ENCODE results near the gene CALD1. TPM values are rescaled to one million over a fixed set of nuclear protein-coding genes. Genes with fewer than 3 reads are reported as not detected.
A peak's percentile ranks its signal among the peaks of the same experiment; 100 is the strongest.

CALD1 gene
- total RNA-seq, 3 donors from 2014 or later = 252 to 335 (median 266) TPM

- Histone ChIP-seq H3K4me3 (no peak overlapping the region), H3K36me3 (no peaks in the 10 kb centered on the region)
Measured at GRCh38 chr7:134804351-134804750, 24.9 kb downstream of the CALD1 start.

GRCh38 chr7:134804854-134805253 is 25.4 kb downstream of the CALD1 start:
- H3K4me3 ChIP-seq = no peak overlapping the region
- no peaks in the 10 kb centered on the region for H3K4me1 ChIP-seq
- TF ChIP-seq CTCF (IDR thresholded peaks at IDR 0.05) (no peak), POLR2A (IDR thresholded peaks at IDR 0.05) (no peak), POLR2AphosphoS5 (IDR thresholded peaks at IDR 0.05) (no peak)
- intact Hi-C loops (cut with DNase I; ENCODE audit: low total_unique reads) = no loop called here
- H3K27ac ChIP-seq = peak overlapping the region in 1 of 2 donors; percentile 26
- no peaks in the 10 kb centered on the region for H3K27me3 ChIP-seq
- H3K36me3 ChIP-seq = no peaks in the 10 kb centered on the region
- DNase-seq (ENCODE audit: low spot score in 2 of 2) = no peak
- H3K9me3 ChIP-seq = no peaks in the 10 kb centered on the region

More at GRCh38 chr7:134804351-134804750, 24.9 kb downstream of the CALD1 start:
- H3K4me1 ChIP-seq = no peaks in the 10 kb centered on the region
- peak overlapping the region in 1 of 2 donors; percentile 26 for H3K27ac ChIP-seq
- no peaks in the 10 kb centered on the region for H3K9me3 ChIP-seq
- no peaks in the 10 kb centered on the region for H3K27me3 ChIP-seq
- DNase-seq (ENCODE audit: low spot score in 2 of 2) = no peak
- TF ChIP-seq POLR2AphosphoS5 (IDR thresholded peaks at IDR 0.05) (no peak), POLR2A (IDR thresholded peaks at IDR 0.05) (no peak), CTCF (IDR thresholded peaks at IDR 0.05) (no peak)
- intact Hi-C loops (cut with DNase I; ENCODE audit: low total_unique reads) = no loop called here

DNA sequence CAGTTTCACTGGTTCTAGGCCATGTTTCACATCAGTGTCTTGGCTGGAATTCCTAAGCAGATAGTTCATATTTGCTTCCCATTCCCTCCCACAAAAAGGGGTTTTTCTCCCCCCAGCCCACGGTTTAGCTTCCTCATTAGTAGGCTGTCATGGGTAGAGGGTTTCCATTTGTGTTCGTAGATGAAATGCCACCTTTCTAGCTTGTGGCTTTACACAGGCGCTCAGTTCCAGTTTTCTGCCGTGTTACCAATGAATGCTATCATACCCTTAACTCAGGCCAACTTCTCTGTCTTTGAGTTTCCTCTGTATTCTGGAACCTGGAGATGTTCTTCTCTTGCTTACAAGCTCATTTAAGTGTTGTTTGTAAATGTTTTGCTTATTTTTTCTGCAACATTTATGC is 26.8 kb downstream of the CALD1 start:
- H3K9me3 ChIP-seq = no peaks in the 10 kb centered on the region
- no peak for TF ChIP-seq CTCF (IDR thresholded peaks at IDR 0.05)
- no peak for TF ChIP-seq POLR2A (IDR thresholded peaks at IDR 0.05)
- TF ChIP-seq POLR2AphosphoS5 (IDR thresholded peaks at IDR 0.05) = no peak
- H3K27me3 ChIP-seq = no peaks in the 10 kb centered on the region
- no peaks in the 10 kb centered on the region for H3K36me3 ChIP-seq
- no peak for DNase-seq (ENCODE audit: low spot score in 2 of 2)
- no peak overlapping the region for H3K27ac ChIP-seq
- no peaks in the 10 kb centered on the region for H3K4me1 ChIP-seq
- no peak overlapping the region for H3K4me3 ChIP-seq
- intact Hi-C loops (cut with DNase I; ENCODE audit: low total_unique reads) = no loop called here

- intact Hi-C loops (cut with DNase I; ENCODE audit: low total_unique reads) = no loop called here
- TF ChIP-seq CTCF (IDR thresholded peaks at IDR 0.05) (no peak), POLR2A (IDR thresholded peaks at IDR 0.05) (no peak), POLR2AphosphoS5 (IDR thresholded peaks at IDR 0.05) (no peak)
- H3K9me3 ChIP-seq = no peaks in the 10 kb centered on the region
- H3K4me1 ChIP-seq = no peaks in the 10 kb centered on the region
- DNase-seq (ENCODE audit: low spot score in 2 of 2) = no peak
- H3K36me3 ChIP-seq = no peaks in the 10 kb centered on the region
- H3K27ac ChIP-seq = no peak overlapping the region
- H3K27me3 ChIP-seq = no peaks in the 10 kb centered on the region
- H3K4me3 ChIP-seq = no peak overlapping the region
Measured at GRCh38 chr7:134809616-134810015, 30.2 kb downstream of the CALD1 start.

- H3K36me3 ChIP-seq = no peaks in the 10 kb centered on the region
- peaks cover 0 to 5% of the 10 kb centered on the region in 2 donors for H3K4me1 ChIP-seq
- TF ChIP-seq POLR2A (IDR thresholded peaks at IDR 0.05) (no peak), CTCF (IDR thresholded peaks at IDR 0.05) (no peak), POLR2AphosphoS5 (IDR thresholded peaks at IDR 0.05) (no peak)
- peak overlapping the region; percentile 58 to 77 for H3K27ac ChIP-seq
- no peaks in the 10 kb centered on the region for H3K9me3 ChIP-seq
- H3K27me3 ChIP-seq = no peaks in the 10 kb centered on the region
- intact Hi-C loops (cut with DNase I; ENCODE audit: low total_unique reads) = no loop called here
- no peak for DNase-seq (ENCODE audit: low spot score in 2 of 2)
- peak overlapping the region in 1 of 3 donors; percentile 26 for H3K4me3 ChIP-seq
Measured at GRCh38 chr7:134811765-134812164, 32.3 kb downstream of the CALD1 start.
